HUDEP-2 (cell line): ENCODE measurements around the gene USP37.

Experiments used
- DNase-seq, 76 experiments: peaks; one replicate each; lab custom pipeline; 2025; ENCODE audit not compliant: unreplicated experiment in 76 of 76; lab: John Stamatoyannopoulos, UW

Gene USP37

GRCh38 chr2:218568190-218569037 is at the start of gene USP37, which contains the start of gene CNOT9:
Gene USP37, minus strand, starts transcription at chr2:218568351. Its CDS starts 9,698 bp downstream, at chr2:218558653.
Gene CNOT9, plus strand, starts transcription at chr2:218568839. Its CDS starts 116 bp downstream, at chr2:218568955.
- DNase-seq, result peak; percentile 44 to 99 (median 98)

GRCh38 chr2:218615868-218616315 is 47.7 kb upstream of the USP37 start:
- no peak for DNase-seq

- no peak for DNase-seq
Observed at GRCh38 chr2:218607436-218608115, 39.4 kb upstream of the USP37 start, which contains the start of gene PLCD4. Gene PLCD4, plus strand, starts transcription at chr2:218607899. Its CDS starts 7,841 bp downstream, at chr2:218615740.

- no peak for DNase-seq
Observed at GRCh38 chr2:218605432-218605831, 37.3 kb upstream of the USP37 start.

- DNase-seq, result no peak
Observed at GRCh38 chr2:218585541-218585940, 17.4 kb upstream of the USP37 start.

GRCh38 chr2:218583983-218584850 is 16.1 kb upstream of the USP37 start:
- no peak for DNase-seq

GRCh38 chr2:218582076-218582475 is 13.9 kb upstream of the USP37 start:
- DNase-seq, result no peak

GRCh38 chr2:218578272-218578877 is 10.2 kb upstream of the USP37 start:
- no peak for DNase-seq

- no peak for DNase-seq
Observed at GRCh38 chr2:218577482-218578220, 9.5 kb upstream of the USP37 start.

GRCh38 chr2:218576854-218577253 is 8.7 kb upstream of the USP37 start:
- DNase-seq, result no peak

GRCh38 chr2:218570850-218571249 is 2.7 kb upstream of the USP37 start:
- DNase-seq, result no peak

- peak in 45 of 76 experiments; percentile 1 to 48 (median 22) for DNase-seq
Observed at GRCh38 chr2:218569661-218570500, 1.7 kb upstream of the USP37 start.

- DNase-seq, result peak in 9 of 76 experiments; percentile 2 to 48 (median 25)
Observed at GRCh38 chr2:218569038-218569431, 884 bp upstream of the USP37 start.

- DNase-seq, result peak in 19 of 76 experiments; percentile 43 to 76 (median 62)
Observed at GRCh38 chr2:218567797-218568189, 358 bp downstream of the USP37 start.

- DNase-seq, result no peak
Observed at GRCh38 chr2:218566296-218566695, 1.9 kb downstream of the USP37 start.

GRCh38 chr2:218564056-218564455 is 4.1 kb downstream of the USP37 start:
- no peak for DNase-seq

- DNase-seq, result no peak
Observed at GRCh38 chr2:218558986-218559385, 9.2 kb downstream of the USP37 start.

- DNase-seq, result no peak
Observed at GRCh38 chr2:218557941-218558340, 10.2 kb downstream of the USP37 start.

GRCh38 chr2:218555527-218555926 is 12.6 kb downstream of the USP37 start:
- DNase-seq, result no peak
